ENCODE measurements around the gene TDRD7. TPM values are rescaled to one million over a fixed set of nuclear protein-coding genes. Genes with fewer than 3 reads are reported as not detected.

TDRD7 gene
- polyA plus RNA-seq, 1 of the 3 experiments (the other 2 are of a cell fraction): 4.9 TPM

- ChIA-PET POLR2A (no interaction called here), CTCF (interaction anchor here (1.8 kb wide), 1 partner anchor 17 kb away, joined by 3 read pairs; no protein-coding TSS in a partner anchor)
- Histone ChIP-seq H3K4me1 (ENCODE audit: control insufficient read depth in 1 of 2, insufficient read depth in 2 of 2, low read depth in 1 of 2, low read length in 1 of 2) (peaks cover 0 to 17% of the 10 kb centered on the region in 2 experiments; a peak in 1 of 4 replicates), H2AFZ (ENCODE audit: low read depth) (no peak overlapping the region), H3K79me2 (ENCODE audit: insufficient read depth) (no peaks in the 10 kb centered on the region), H4K20me1 (ENCODE audit: insufficient read depth) (no peaks in the 10 kb centered on the region), H3K9me3 (no peaks in the 10 kb centered on the region), H3K27me3 (ENCODE audit: insufficient read depth) (no peaks in the 10 kb centered on the region; the same call in 1 of the 2 replicates), H3K4me3 (ENCODE audit: low read depth in 2 of 2, low read length in 1 of 2) (no peak overlapping the region), H3K9me2 (no peaks in the 10 kb centered on the region), H3K9ac (no peak overlapping the region), H3F3A (replicated peaks; ENCODE audit: insufficient read depth) (no peaks in the 10 kb centered on the region), H3K4me2 (no peak overlapping the region), H3K27ac (ENCODE audit: low read depth in 2 of 2, low read length in 1 of 2) (peak overlapping the region in 1 of 2 experiments; percentile 2; a peak in 1 of 4 replicates), H3K36me3 (replicated peaks in 1 of 2; ENCODE audit: control insufficient read depth in 1 of 2, insufficient read depth in 2 of 2, low read length in 1 of 2) (peaks cover 0 to 11% of the 10 kb centered on the region in 2 experiments)
- DNase-seq: no peak
- 75% methylated on average over 9 of the region's 9 CpGs for WGBS (ENCODE audit: low lambda C conversion rate)
- TF ChIP-seq, protein P1, sequence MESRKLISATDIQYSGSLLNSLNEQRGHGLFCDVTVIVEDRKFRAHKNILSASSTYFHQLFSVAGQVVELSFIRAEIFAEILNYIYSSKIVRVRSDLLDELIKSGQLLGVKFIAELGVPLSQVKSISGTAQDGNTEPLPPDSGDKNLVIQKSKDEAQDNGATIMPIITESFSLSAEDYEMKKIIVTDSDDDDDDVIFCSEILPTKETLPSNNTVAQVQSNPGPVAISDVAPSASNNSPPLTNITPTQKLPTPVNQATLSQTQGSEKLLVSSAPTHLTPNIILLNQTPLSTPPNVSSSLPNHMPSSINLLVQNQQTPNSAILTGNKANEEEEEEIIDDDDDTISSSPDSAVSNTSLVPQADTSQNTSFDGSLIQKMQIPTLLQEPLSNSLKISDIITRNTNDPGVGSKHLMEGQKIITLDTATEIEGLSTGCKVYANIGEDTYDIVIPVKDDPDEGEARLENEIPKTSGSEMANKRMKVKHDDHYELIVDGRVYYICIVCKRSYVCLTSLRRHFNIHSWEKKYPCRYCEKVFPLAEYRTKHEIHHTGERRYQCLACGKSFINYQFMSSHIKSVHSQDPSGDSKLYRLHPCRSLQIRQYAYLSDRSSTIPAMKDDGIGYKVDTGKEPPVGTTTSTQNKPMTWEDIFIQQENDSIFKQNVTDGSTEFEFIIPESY (IDR thresholded peaks at IDR 0.05; ENCODE audit: borderline replicate concordance, low read depth): no peak
- TF ChIP-seq EZH2phosphoT487 (IDR thresholded peaks at IDR 0.05; ENCODE audit: borderline replicate concordance, low read depth) (no peak), POLR2AphosphoS5 (IDR thresholded peaks at IDR 0.05; ENCODE audit: low read depth, low read length) (no peak), FOSL2 (IDR thresholded peaks at IDR 0.05; ENCODE audit: borderline replicate concordance, low read depth) (no peak), ELF1 (IDR thresholded peaks at IDR 0.05) (no peak), TAF1 (IDR thresholded peaks at IDR 0.05; ENCODE audit: borderline replicate concordance, low read depth, low read length) (no peak), RAD21 (IDR thresholded peaks at IDR 0.05; ENCODE audit: low read length) (no peak), SMC3 (IDR thresholded peaks at IDR 0.05; ENCODE audit: low read depth, low read length) (no peak), TCF12 (IDR thresholded peaks at IDR 0.05) (no peak), JUND (IDR thresholded peaks at IDR 0.05) (no peak), RCOR1 (IDR thresholded peaks at IDR 0.05; ENCODE audit: low read length) (no peak)
- TF ChIP-seq, protein P2, sequence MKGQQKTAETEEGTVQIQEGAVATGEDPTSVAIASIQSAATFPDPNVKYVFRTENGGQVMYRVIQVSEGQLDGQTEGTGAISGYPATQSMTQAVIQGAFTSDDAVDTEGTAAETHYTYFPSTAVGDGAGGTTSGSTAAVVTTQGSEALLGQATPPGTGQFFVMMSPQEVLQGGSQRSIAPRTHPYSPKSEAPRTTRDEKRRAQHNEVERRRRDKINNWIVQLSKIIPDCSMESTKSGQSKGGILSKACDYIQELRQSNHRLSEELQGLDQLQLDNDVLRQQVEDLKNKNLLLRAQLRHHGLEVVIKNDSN (IDR thresholded peaks at IDR 0.05; ENCODE audit: borderline replicate concordance, low read depth): no peak
- TF ChIP-seq, protein P3, sequence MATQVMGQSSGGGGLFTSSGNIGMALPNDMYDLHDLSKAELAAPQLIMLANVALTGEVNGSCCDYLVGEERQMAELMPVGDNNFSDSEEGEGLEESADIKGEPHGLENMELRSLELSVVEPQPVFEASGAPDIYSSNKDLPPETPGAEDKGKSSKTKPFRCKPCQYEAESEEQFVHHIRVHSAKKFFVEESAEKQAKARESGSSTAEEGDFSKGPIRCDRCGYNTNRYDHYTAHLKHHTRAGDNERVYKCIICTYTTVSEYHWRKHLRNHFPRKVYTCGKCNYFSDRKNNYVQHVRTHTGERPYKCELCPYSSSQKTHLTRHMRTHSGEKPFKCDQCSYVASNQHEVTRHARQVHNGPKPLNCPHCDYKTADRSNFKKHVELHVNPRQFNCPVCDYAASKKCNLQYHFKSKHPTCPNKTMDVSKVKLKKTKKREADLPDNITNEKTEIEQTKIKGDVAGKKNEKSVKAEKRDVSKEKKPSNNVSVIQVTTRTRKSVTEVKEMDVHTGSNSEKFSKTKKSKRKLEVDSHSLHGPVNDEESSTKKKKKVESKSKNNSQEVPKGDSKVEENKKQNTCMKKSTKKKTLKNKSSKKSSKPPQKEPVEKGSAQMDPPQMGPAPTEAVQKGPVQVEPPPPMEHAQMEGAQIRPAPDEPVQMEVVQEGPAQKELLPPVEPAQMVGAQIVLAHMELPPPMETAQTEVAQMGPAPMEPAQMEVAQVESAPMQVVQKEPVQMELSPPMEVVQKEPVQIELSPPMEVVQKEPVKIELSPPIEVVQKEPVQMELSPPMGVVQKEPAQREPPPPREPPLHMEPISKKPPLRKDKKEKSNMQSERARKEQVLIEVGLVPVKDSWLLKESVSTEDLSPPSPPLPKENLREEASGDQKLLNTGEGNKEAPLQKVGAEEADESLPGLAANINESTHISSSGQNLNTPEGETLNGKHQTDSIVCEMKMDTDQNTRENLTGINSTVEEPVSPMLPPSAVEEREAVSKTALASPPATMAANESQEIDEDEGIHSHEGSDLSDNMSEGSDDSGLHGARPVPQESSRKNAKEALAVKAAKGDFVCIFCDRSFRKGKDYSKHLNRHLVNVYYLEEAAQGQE (IDR thresholded peaks at IDR 0.05; ENCODE audit: low read depth, low read length): no peak
Observed at GRCh38 chr9:97531888-97532376, 120.0 kb downstream of the TDRD7 start.

All from SK-N-SH (cell line).